ENCODE data around the gene NUP98.
"Not testable (repeated sequence)": the region's sequence is repeated elsewhere in the genome, so short reads cannot be mapped to it uniquely, and the experiment has no call there.

Gene NUP98

GRCh38 chr11:3826721-3827120 is 29.4 kb upstream of the NUP98 start:
- DNase-seq (ENCODE audit: low spot score): no peak

- DNase-seq (ENCODE audit: low spot score): no peak
Measured at GRCh38 chr11:3825473-3826154, 28.3 kb upstream of the NUP98 start.

- DNase-seq (ENCODE audit: low spot score): peak; percentile 37
Measured at GRCh38 chr11:3824714-3825472, 27.5 kb upstream of the NUP98 start.

- DNase-seq (ENCODE audit: low spot score): no peak
Measured at GRCh38 chr11:3823762-3824506, 26.6 kb upstream of the NUP98 start.

GRCh38 chr11:3823303-3823702 is 25.9 kb upstream of the NUP98 start:
- no peak for DNase-seq (ENCODE audit: low spot score)

GRCh38 chr11:3822312-3822711 is 25.0 kb upstream of the NUP98 start:
- DNase-seq (ENCODE audit: low spot score): no peak

- DNase-seq (ENCODE audit: low spot score): no peak
Measured at GRCh38 chr11:3820971-3821370, 23.6 kb upstream of the NUP98 start.

- no peak for DNase-seq (ENCODE audit: low spot score)
Measured at GRCh38 chr11:3817181-3817800, 19.9 kb upstream of the NUP98 start.

- DNase-seq (ENCODE audit: low spot score): no peak
Measured at GRCh38 chr11:3816673-3817072, 19.3 kb upstream of the NUP98 start.

GRCh38 chr11:3815845-3816244 is 18.5 kb upstream of the NUP98 start:
- DNase-seq (ENCODE audit: low spot score): no peak

GRCh38 chr11:3814832-3815231 is 17.5 kb upstream of the NUP98 start:
- not testable (repeated sequence) for DNase-seq (ENCODE audit: low spot score)

- no peak for DNase-seq (ENCODE audit: low spot score)
Measured at GRCh38 chr11:3810951-3811350, 13.6 kb upstream of the NUP98 start.

GRCh38 chr11:3810446-3810845 is 13.1 kb upstream of the NUP98 start:
- DNase-seq (ENCODE audit: low spot score): no peak

- DNase-seq (ENCODE audit: low spot score): no peak
Measured at GRCh38 chr11:3809624-3809928, 12.2 kb upstream of the NUP98 start.

- peak; percentile 71 for DNase-seq (ENCODE audit: low spot score)
Measured at GRCh38 chr11:3808861-3809623, 11.7 kb upstream of the NUP98 start.

GRCh38 chr11:3807909-3808860 is 10.8 kb upstream of the NUP98 start, which contains the start of gene PGAP2:
Gene PGAP2, plus strand, starts transcription at chr11:3808560. Its CDS starts 2,700 bp downstream, at chr11:3811260.
- peak; percentile 76 for DNase-seq (ENCODE audit: low spot score)

GRCh38 chr11:3803726-3804495 is 6.6 kb upstream of the NUP98 start:
- no peak for DNase-seq (ENCODE audit: low spot score)

GRCh38 chr11:3802011-3802790 is 4.8 kb upstream of the NUP98 start:
- peak; percentile 30 for DNase-seq (ENCODE audit: low spot score)

GRCh38 chr11:3799873-3800272 is 2.5 kb upstream of the NUP98 start:
- DNase-seq (ENCODE audit: low spot score): no peak
